HG03108 (cell line): Measurements from ENCODE around the gene STX11.

Source experiments
- ATAC-seq: cut with Tn5 transposase; IDR thresholded peaks from one replicate; pipeline ENCODE4 v1.9.1; 2021; ENCODE audit warnings: moderate library complexity; ENCODE audit not compliant: unreplicated experiment

Gene STX11

DNA sequence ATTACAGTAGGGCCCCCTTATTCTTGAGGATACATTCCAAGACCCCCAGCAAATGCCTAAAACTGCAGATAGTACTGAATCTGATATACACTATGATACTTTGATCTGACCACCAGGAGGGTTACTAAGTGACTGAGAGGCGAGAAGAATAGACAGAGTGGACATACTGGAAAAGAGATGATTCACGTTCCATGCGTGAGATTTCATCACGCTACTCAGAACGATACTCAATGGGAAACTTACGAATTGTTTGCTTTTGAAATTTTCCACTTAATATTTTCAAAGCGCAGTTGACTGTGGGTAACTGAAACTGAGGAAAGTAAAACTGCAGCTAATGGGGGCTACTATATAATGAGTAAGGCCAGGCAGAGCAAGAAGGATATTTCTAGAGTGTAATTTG is 60.8 kb downstream of the STX11 start:
- no peak for ATAC-seq

DNA sequence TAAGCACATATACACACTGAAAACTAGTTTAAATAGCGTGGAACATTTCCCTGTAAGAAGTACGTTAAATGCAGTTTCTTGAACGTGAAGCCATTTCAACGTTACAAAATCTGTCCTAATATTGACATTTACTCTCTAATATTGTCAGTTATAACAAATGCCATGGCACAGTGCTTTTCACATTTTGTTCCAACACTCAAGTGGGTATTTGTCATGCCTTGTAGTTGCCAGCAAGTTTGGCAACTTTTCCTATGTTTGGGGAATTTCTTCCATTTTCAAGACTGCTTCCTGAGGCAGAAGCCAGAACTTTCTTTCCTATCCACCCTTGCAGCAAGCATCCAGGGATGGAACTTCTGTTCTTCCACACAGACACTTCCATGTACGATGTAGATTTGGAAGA is 63.0 kb downstream of the STX11 start:
- ATAC-seq: no peak

DNA sequence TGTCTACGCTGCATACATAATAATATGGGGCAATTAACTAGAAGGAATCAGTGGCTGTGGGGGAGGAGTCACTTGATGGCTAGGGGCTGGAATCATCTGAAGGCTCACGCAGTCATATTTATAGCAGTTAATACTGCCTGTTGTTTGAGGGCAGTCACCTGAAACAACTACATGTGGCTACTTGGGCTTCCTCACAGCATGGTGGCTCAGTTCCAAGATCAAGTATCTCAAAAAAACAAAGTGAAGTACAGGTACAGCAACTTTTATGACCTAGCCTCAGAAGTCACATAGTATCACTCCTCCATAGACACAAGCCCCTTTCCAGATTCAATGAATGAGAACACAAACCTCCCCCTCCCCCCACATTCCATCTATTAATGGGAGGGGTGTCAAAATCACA is 63.7 kb downstream of the STX11 start:
- ATAC-seq: no peak

DNA sequence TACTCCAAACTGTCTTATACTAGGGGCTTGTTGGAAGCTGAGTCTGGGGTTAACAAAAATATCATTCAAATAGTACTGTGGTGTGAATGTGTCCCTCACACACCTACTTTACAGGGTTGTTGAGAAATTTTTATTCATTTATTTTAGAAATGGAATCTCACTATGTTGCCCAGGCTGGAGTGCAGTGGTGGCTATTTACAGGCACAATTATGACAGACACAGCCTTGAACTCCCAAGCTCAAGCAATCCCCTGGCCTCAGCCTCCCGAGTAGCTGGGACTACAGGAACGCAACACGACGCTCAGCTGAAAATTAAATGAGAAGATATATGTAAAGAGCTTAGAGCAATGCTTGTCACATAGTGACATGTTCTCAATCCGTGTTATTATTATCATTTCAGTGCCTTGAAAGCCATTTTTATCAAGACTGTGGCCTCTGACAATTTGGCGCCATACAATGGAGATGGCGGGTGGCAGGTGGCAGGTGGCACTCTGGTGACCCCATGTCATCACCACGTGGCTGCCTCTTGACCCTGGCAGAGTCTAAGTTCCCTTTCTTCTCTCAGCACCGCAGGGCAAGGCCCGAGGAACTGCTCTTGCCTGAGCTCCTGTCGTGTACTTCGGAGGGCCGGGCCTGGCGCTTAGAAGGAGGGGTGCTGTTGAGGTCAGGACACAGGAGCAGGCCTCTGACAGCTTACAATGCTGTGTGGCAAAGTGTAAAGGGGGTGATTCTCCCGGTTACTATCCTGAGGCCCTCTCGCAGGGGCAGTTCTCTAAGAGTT is 64.5 kb downstream of the STX11 start:
- no peak for ATAC-seq

DNA sequence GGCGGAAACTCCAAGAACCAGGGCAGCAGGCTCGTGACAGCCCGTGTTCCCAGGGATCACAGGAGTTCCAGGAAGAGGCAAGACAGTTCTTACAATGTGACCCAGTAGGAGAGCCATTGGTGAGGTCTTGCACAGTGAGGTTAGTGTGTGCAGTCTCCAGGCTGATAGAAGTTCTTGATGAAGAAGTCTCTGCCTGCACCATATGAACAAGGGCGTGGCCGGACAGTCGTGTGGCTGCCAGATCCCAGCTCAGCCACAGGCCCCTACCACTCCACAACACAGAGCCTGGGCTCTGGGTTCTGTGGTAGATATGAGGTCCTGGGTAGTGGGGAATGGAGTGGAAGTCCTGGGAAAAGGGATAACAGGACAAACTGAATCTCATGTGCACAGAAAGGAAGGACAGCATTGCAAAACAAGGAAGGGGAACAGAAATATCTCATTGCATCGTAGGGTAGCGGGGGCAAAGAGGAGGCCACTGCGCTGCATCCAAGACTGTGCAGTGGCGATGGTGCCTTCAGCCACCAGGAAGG is 65.2 kb downstream of the STX11 start:
- no peak for ATAC-seq

DNA sequence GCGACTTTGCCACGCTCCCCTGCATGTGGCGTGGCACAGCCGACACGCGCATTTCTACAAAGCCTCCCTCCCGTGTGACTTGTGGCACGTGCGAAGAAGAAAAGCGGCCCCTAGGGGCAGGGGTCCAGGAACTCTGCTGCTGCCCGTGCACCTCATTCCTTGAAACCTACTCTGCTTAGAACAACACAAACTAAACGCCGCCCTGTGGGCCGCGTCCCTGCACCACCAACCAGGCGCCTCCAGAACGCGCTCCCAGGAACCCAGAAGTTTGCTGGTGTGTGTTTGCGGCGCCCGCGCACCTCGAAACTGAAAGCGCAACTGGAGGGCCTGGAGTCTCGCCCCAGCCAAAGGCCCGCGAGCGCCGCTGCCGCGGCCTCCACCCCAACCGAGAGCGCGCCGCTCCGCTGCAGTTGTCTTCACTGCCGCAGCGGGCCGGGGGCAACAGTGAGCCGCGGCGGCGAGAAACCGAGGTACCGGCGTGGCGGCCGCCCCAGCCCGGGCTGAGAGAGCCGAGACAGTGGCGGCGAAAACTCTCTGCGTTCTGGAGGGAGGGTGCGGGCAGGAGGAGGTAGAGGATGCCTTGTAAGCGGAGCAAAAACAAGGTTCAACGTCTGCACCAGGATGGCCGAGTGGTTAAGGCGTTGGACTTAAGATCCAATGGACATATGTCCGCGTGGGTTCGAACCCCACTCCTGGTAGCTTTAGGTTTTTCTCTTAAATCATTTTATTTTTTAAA is 65.8 kb downstream of the STX11 start:
- ATAC-seq: peak; percentile 85

DNA sequence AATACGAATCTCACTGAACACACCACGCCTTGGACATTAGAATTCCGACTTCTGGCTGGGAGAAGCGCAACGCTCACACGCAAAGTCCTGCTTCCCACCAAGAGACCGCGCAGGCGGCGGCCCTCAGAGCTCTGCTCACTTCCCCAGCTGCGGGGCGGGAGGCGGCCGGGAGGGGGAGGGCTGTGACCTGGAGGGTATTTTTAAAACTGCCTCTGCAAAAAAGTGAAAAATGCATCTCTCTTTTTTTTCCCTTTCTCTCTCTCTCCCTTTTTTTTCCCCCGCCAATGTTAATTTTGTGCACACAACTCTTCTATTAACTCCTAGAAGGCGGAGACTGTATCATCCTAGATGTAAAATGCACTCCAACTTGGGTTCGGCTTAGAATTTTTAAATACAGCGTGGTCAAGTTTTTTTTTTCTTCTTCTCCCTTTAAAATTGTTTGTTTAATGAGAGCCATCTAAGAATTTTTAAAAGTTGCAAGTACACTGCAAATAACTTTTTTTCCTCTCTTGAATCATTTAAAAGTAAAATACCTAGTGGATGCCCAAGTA is 66.4 kb downstream of the STX11 start:
- ATAC-seq: peak; percentile 40

DNA sequence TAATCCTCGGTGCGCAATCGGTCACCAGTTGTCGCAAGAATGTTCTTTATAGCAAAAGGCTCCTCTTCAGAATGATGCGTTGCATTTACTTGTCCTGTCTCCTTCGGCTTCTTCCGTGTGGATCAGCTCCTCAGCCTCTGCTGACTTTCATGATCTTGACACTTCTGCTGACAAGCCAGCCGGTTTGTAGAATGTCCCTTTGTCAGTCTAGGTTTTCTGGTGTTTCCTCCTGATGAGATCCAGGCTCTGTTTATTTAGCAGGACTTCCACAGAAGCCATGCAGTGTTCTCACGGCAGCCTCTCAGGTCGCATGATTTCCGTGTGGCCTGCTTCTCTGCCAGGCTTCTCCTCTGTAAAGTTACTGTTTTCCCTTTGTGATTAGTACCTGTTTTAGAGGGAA is 66.9 kb downstream of the STX11 start:
- ATAC-seq: no peak

DNA sequence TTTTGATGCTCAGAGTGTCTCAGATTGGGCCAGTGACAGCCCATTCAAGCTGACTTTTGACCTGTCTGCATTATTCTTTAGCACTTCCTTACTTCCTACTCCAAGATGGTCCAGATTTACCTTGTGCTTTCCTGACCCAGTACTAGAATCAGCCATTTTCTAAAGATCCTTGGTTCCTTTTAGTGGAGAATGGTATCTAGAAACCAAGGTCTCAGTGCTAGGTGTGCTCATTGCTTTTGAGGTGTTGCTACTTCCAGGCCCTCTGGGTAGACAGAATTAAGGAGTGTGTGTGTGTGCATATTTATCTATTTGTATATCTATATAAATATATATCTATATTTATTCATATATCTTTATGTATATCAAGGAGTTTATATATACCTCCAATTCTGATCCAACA is 67.5 kb downstream of the STX11 start:
- ATAC-seq: no peak

DNA sequence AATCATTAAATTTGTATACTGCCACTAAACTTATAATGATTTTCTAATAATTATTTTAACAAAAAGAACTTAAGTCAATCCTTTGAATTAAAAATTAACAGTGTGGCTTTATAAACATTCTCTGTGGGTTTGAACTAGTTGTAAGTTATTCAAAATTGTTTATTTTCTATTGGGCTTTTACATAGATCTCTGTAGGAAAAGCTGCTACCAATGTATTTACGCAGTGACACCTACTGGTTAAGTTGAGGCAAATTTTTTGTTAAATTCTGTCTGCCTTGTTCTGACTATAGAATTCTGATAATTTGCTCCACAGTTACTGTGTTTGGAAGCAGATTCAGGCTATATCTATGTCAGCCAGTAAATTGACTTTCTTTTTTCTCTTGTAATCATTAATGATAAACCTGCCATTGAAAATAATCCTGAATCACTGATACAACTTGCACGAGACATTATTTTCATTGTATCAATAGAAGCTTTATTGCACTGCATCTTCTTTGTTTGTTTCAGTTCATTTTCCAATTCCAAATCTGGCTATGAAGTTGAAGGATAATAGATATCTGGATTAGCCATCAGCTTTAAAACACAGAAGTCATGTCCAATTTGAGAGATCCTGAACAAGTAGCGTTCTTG is 68.9 kb downstream of the STX11 start:
- no peak for ATAC-seq

DNA sequence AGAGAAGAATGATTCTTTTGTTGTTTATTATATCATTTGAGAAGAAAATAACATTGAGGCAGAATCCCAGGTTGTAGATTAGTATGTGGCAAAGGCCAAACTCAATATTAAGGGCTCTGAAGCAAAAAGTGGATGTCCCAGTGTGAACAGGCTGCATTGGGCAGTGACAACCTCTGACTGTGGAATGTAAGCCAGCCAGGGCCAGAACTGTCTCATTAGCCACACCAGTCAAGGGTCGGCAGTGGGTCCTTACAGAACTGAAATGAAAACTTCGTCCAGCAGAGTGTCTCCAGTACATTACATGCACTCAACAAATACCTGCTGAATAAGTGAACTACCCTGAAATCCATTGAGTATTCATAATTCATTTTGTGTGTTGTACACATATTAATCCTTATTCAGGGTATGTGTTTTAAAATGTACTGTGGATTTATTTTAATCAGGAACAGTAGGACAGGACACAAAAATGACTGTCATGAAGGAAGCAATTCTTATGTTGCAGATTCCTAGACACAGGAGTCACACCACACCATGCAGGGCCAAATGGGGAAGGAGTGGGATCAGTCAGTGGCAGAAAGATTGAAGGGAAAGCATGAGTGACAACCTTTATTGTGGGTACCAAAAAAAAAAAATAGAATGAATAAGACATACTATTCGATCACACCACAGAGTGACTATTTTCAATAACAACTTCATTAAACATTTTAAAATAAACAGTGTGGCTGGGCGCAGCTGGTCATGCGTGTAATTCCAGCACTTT is 69.9 kb downstream of the STX11 start:
- no peak for ATAC-seq

DNA sequence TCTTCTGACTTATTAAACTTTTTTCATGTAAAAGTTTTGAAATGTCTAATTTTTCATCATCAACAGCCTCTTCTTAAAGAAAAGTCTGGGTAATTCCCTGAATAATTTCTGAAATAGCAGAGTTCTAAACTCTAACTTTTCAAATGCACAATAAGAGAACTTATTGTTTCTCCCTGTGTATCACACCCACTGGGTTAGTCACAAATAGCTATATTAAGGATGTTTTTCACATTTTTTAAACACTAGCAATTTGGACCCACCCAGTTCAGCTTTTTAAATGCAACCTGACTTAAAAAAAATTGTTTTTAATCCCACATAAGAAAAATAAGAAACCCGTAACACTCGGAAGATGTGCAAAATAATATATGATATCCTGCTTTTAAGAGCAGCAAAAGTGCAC is 73.4 kb downstream of the STX11 start:
- ATAC-seq: no peak

DNA sequence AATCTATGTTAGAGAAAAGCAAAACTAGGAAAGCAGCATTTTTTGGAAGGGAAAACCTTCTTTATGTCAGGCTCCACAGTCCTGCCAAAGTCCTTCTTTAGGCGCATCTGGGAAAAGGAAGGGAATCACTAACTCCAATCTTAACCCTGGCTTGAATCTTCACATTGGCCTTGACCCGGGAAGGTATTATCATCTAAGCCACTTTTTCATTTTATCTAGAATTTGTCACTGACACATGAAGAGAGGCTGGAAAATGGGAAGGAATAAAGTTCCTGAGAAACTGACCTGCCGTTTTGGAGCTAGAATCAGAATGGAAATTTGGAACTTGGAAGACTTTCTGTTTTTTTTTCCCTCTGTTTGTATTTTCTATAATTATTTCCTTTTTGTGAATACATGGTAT is 81.4 kb downstream of the STX11 start:
- no peak for ATAC-seq

DNA sequence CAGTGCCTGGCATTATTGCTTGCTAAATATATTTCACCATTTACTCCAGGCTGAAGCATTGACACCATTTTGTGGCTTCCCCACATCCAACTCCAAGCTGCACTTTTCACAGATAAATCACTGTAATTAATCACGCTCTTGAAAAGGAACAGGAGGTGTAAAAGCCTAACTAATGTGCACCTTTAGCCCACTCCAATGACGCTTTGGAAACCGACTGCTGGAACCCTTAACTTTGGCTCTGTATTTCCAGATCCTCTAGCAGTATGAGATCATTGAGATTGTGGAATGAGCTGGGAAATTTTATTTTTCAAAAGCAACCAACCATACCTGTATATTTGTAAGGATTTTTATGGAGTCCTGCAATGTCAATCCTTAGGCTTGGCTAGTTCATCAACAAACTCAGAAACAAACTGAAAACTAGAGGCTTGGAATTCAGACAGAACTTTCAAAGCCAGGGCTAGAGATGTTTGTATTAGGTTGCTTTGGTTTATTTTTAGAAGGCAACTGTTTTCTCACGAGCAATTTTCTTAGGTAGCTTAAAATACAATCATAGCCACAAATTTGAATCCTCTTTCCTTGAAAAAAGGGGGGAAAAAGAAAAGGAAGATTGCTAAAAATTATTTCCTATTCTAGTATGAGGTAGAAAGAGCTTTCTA is 82.0 kb downstream of the STX11 start:
- ATAC-seq: no peak

DNA sequence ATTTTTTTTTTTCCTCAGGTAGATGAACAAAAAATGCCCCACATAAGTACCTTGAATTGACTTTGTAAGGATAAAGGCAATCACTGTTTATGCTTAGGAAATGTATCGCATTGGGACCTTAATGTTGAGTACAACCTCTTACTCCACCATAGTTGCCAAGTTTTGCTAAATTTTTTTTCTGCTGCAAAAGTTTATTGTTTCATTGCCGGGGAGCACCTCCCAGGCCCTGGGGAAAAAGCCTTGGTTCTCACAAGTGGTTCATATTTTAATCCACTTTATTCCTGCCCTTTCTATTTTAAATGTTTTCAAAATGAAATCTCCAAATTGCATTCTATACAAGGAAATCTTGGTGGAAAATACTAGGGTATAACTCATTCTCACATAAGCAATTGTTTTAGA is 82.5 kb downstream of the STX11 start:
- no peak for ATAC-seq

DNA sequence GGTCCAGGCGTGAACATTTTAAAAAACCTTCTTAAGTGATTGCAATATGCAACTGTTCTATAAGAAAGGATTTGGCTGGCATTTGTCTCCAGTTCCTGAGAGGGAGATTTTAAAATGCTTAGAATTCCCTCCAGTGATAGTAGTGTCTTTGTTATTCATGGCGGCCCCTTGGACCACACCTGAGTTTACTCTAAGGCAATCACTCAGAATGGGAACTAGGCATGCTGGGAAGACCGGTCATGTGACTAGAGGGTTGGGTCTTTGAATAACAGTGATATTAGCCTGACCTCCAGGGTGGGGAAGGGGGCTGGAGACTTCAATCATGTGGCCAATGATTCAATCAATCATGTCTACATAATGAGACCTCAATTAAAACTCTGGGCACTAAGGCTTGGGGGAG is 84.1 kb downstream of the STX11 start:
- no peak for ATAC-seq

DNA sequence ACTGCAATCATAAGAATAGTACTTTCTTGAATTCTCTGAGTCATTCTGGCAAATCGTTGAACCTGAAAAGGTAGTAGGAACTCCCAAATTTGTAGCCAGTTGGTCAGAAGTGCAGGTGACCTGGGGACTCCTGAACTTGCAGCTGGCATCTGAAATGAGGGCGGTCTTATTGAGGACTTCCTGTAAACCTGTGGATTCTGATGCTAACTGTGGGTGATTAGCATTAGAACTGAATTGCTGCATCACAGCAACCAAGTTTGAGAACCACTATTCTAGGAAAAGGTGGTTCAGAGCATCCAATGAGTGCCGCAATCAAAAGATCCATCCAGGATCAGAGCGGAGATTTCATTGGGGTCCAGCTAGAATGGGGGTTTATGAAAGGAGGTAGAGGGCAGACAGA is 84.6 kb downstream of the STX11 start:
- ATAC-seq: no peak
